ENCODE measurements around the gene PRDX5. TPM values are rescaled to one million over a fixed set of nuclear protein-coding genes. Genes with fewer than 3 reads are reported as not detected.
A peak's percentile ranks its signal among the peaks of the same experiment; 100 is the strongest.

Gene PRDX5
- total RNA-seq, 1 experiment from 2014 or later, result 381 TPM

DNA sequence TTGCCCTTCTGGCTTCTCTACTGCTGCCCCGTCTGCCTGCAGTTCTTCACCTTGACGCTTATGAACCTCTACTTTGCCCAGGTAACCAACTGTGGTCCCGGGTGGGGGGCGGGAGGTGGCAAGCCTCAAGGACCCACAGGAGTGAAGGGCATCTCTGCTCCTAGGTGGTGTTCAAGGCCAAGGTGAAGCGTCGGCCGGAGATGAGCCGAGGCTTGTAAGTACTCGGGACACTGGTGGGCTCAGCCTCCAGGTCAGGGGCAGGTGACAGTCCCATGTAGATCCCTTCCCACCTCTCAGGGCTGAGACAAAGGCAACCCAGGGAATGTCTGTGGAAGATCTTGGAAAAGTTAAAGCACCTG, 31.1 kb upstream of the PRDX5 start:
- intact Hi-C loops (cut with micrococcal nuclease; ENCODE audit: unreplicated experiment), result no loop called here
- H3K36me3 ChIP-seq (ENCODE audit: low read depth), result no peaks in the 10 kb centered on the region
- no peaks in the 10 kb centered on the region for H3K9me3 ChIP-seq (ENCODE audit: insufficient read depth, low read depth)
- H3K9me2 ChIP-seq (ENCODE audit: insufficient read depth), result no peaks in the 10 kb centered on the region
- H3K4me2 ChIP-seq, result peak overlapping the region; percentile 82
- BruUV-seq (replicated peaks), result no TSS peak
- peaks cover 17% of the 10 kb centered on the region; the same call in 1 of the 2 replicates for H3F3A ChIP-seq (ENCODE audit: insufficient read depth, low read depth)
- H3K4me1 ChIP-seq (replicated peaks; ENCODE audit: insufficient read depth), result peaks cover 22% of the 10 kb centered on the region
- TF ChIP-seq EZH2 (IDR thresholded peaks at IDR 0.05; ENCODE audit: low read depth), result no peak
- TF ChIP-seq, protein P1, sequence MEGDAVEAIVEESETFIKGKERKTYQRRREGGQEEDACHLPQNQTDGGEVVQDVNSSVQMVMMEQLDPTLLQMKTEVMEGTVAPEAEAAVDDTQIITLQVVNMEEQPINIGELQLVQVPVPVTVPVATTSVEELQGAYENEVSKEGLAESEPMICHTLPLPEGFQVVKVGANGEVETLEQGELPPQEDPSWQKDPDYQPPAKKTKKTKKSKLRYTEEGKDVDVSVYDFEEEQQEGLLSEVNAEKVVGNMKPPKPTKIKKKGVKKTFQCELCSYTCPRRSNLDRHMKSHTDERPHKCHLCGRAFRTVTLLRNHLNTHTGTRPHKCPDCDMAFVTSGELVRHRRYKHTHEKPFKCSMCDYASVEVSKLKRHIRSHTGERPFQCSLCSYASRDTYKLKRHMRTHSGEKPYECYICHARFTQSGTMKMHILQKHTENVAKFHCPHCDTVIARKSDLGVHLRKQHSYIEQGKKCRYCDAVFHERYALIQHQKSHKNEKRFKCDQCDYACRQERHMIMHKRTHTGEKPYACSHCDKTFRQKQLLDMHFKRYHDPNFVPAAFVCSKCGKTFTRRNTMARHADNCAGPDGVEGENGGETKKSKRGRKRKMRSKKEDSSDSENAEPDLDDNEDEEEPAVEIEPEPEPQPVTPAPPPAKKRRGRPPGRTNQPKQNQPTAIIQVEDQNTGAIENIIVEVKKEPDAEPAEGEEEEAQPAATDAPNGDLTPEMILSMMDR (conservative IDR thresholded peaks at IDR 0.05), result no peak
- CTCF ChIA-PET, result interaction anchor here (0.6 kb wide), 1 partner anchor 34 kb away, joined by 5 read pairs; no protein-coding TSS in a partner anchor
- H3K27me3 ChIP-seq (ENCODE audit: insufficient read depth, low read depth), result no peaks in the 10 kb centered on the region
- peak overlapping the region; percentile 67; the same call in 1 of the 2 replicates for H3K4me3 ChIP-seq
- no peak for DNase-seq
- H3K27ac ChIP-seq, result no peak overlapping the region
- H2AFZ ChIP-seq, result no peak overlapping the region
- POLR2A ChIA-PET (ENCODE audit: unreplicated experiment), result interaction anchor here (1.0 kb wide), 1 partner anchor 15 kb away, joined by 3 read pairs; no protein-coding TSS in a partner anchor
- no peaks in the 10 kb centered on the region for H4K20me1 ChIP-seq (ENCODE audit: insufficient read depth)
- H3K79me2 ChIP-seq (ENCODE audit: low read depth), result peaks cover 15% of the 10 kb centered on the region; the same call in 1 of the 2 replicates

DNA sequence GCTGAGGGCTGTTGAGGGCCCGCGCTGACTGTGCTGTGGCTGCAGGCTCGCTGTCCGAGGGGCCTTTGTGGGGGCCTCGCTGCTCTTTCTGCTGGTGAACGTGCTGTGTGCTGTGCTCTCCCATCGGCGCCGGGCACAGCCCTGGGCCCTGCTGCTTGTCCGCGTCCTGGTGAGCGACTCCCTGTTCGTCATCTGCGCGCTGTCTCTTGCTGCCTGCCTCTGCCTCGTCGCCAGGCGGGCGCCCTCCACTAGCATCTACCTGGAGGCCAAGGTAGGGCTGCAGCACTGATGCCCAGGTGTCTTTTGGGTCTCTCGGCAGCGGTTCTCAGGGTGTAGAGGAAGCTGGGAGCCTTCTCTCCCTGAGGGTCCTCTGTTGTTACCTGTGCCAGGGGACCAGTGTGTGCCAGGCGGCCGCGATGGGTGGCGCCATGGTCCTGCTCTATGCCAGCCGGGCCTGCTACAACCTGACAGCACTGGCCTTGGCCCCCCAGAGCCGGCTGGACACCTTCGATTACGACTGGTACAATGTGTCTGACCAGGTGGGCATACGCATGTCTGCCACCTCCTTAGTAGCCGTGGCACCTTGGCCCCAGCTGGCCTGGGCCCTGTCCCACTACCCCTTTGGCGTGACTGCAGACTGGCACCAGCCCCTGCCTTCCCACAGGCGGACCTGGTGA, 30.1 kb upstream of the PRDX5 start:
- ChIA-PET CTCF (no interaction called here), POLR2A (ENCODE audit: unreplicated experiment) (no interaction called here)
- Histone ChIP-seq H3K4me3 (no peak overlapping the region), H3F3A (ENCODE audit: insufficient read depth, low read depth) (peaks cover 17% of the 10 kb centered on the region; the same call in 1 of the 2 replicates), H2AFZ (no peak overlapping the region), H3K9me2 (ENCODE audit: insufficient read depth) (no peaks in the 10 kb centered on the region), H3K27me3 (ENCODE audit: insufficient read depth, low read depth) (no peaks in the 10 kb centered on the region), H4K20me1 (ENCODE audit: insufficient read depth) (no peaks in the 10 kb centered on the region), H3K36me3 (ENCODE audit: low read depth) (no peaks in the 10 kb centered on the region), H3K4me2 (no peak overlapping the region), H3K79me2 (ENCODE audit: low read depth) (peaks cover 15% of the 10 kb centered on the region; the same call in 1 of the 2 replicates), H3K4me1 (replicated peaks; ENCODE audit: insufficient read depth) (peaks cover 22% of the 10 kb centered on the region), H3K9me3 (ENCODE audit: insufficient read depth, low read depth) (no peaks in the 10 kb centered on the region), H3K27ac (no peak overlapping the region)
- BruUV-seq (replicated peaks), result no TSS peak
- TF ChIP-seq, protein P1 (conservative IDR thresholded peaks at IDR 0.05), result no peak
- no peak for TF ChIP-seq EZH2 (IDR thresholded peaks at IDR 0.05; ENCODE audit: low read depth)
- intact Hi-C loops (cut with micrococcal nuclease; ENCODE audit: unreplicated experiment), result no loop called here
- peak in 1 of 2 experiments; percentile 15 for DNase-seq

DNA sequence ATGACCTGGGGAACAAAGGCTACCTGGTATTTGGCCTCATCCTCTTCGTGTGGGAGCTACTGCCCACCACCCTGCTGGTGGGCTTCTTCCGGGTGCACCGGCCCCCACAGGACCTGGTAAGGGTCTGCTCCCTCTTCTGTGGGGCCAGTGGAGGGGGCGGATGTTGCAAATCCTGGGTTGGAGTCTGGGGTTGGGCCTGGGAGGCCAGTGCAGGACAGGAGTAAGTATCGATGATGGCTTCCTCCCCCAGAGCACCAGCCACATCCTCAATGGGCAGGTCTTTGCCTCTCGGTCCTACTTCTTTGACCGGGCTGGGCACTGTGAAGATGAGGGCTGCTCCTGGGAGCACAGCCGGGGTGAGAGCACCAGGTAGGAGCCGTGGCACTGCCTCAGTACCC, 29.6 kb upstream of the PRDX5 start:
- TF ChIP-seq EZH2 (IDR thresholded peaks at IDR 0.05; ENCODE audit: low read depth), result no peak
- TF ChIP-seq, protein P1 (conservative IDR thresholded peaks at IDR 0.05), result no peak
- H3K79me2 ChIP-seq (ENCODE audit: low read depth), result peaks cover 10% of the 10 kb centered on the region; the same call in 1 of the 2 replicates
- no peaks in the 10 kb centered on the region for H3K9me2 ChIP-seq (ENCODE audit: insufficient read depth)
- intact Hi-C loops (cut with micrococcal nuclease; ENCODE audit: unreplicated experiment), result no loop called here
- no peak overlapping the region for H3K4me2 ChIP-seq
- peaks cover 20% of the 10 kb centered on the region for H3K4me1 ChIP-seq (replicated peaks; ENCODE audit: insufficient read depth)
- no TSS peak for BruUV-seq (replicated peaks)
- no peak overlapping the region for H3K4me3 ChIP-seq
- peaks cover 12% of the 10 kb centered on the region; the same call in 1 of the 2 replicates for H3F3A ChIP-seq (ENCODE audit: insufficient read depth, low read depth)
- H3K27me3 ChIP-seq (ENCODE audit: insufficient read depth, low read depth), result no peaks in the 10 kb centered on the region
- CTCF ChIA-PET, result no interaction called here
- peak in 1 of 2 experiments; percentile 16 for DNase-seq
- no peaks in the 10 kb centered on the region for H4K20me1 ChIP-seq (ENCODE audit: insufficient read depth)
- H3K36me3 ChIP-seq (ENCODE audit: low read depth), result no peaks in the 10 kb centered on the region
- H3K27ac ChIP-seq, result no peak overlapping the region
- no peak overlapping the region for H2AFZ ChIP-seq
- POLR2A ChIA-PET (ENCODE audit: unreplicated experiment), result no interaction called here
- no peaks in the 10 kb centered on the region for H3K9me3 ChIP-seq (ENCODE audit: insufficient read depth, low read depth)

All from PC-9 (cell line).